ENCODE measurements around the gene RDH5. TPM values are rescaled to one million over a fixed set of nuclear protein-coding genes. Genes with fewer than 3 reads are reported as not detected.

The RDH5 gene
- total and polyA plus RNA-seq, 2 of the 4 experiments (the other 2 are of a cell fraction) = 7.3 to 18.8 TPM

DNA sequence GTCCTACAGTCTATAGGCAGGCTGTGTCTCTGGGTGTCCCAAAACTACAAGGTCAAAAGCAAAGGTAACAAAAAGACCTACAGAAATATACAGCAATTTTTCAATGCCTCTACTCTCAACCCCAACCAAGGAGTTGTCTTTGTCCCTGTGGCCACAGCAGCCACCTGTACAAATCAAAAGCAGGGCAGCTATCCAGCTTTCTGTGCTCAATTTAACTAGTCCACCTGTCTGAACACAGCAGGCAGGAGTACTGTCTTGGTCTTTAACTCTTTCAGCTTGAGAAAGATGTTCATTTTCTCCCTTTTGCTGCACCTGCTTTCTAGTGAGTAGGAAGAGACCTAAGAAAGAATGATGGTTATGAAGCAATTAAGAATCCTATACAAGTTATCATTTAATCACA is 42.5 kb downstream of the RDH5 start:
- Histone ChIP-seq H3K4ac (ENCODE audit: low read depth, low read length) (no peak overlapping the region), H3K18ac (ENCODE audit: low read depth, low read length) (no peak overlapping the region), H3K4me2 (ENCODE audit: low read depth, low read length) (no peak overlapping the region), H4K20me1 (ENCODE audit: insufficient read depth, low read length) (peaks cover 4% of the 10 kb centered on the region; the same call in 1 of the 2 replicates), H3K9ac (ENCODE audit: low read depth, low read length) (no peak overlapping the region), H3K79me1 (ENCODE audit: low read depth in 1 of 2, low read length in 2 of 2) (peaks cover 6 to 40% of the 10 kb centered on the region in 2 experiments), H2BK15ac (ENCODE audit: low read depth, low read length) (no peak overlapping the region), H3K27ac (ENCODE audit: insufficient read depth, low read length) (no peak overlapping the region), H3K23ac (ENCODE audit: low read depth, low read length) (no peak overlapping the region), H2AK5ac (ENCODE audit: low read depth, low read length) (no peak overlapping the region), H2AFZ (replicated peaks; ENCODE audit: low read length, poor library complexity) (no peak overlapping the region), H3K27me3 (ENCODE audit: control insufficient read depth, insufficient read depth, low read length) (no peaks in the 10 kb centered on the region), H2BK120ac (ENCODE audit: low read depth, low read length) (no peak overlapping the region), H4K5ac (ENCODE audit: low read depth, low read length) (no peak overlapping the region), H3K14ac (replicated peaks; ENCODE audit: low read depth, low read length) (no peak overlapping the region), H4K8ac (ENCODE audit: low read depth in 2 of 2, low read length in 2 of 2) (no peak overlapping the region), H2BK20ac (ENCODE audit: low read depth, low read length) (no peak overlapping the region), H4K91ac (ENCODE audit: insufficient read depth, low read depth, low read length) (no peak overlapping the region), H3K4me3 (ENCODE audit: insufficient read depth, low read depth, low read length) (no peak overlapping the region), H2BK5ac (ENCODE audit: low read depth, low read length, poor library complexity, severe bottlenecking) (no peak overlapping the region), H3K4me1 (ENCODE audit: control insufficient read depth, insufficient read depth, low read length) (peaks cover 2% of the 10 kb centered on the region; the same call in 1 of the 2 replicates), H3K36me3 (ENCODE audit: control insufficient read depth, insufficient read depth, low read length) (peaks cover 34% of the 10 kb centered on the region), H3K56ac (ENCODE audit: extremely low read depth, insufficient read depth, low read length) (no peak overlapping the region), H3K9me3 (ENCODE audit: control insufficient read depth, insufficient read depth, low read length) (no peaks in the 10 kb centered on the region), H3K9me1 (ENCODE audit: insufficient read depth, low read length) (peaks cover 4% of the 10 kb centered on the region), H2AK9ac (replicated peaks; ENCODE audit: low read depth, low read length, poor library complexity) (no peak overlapping the region)
- ChIA-PET CTCF (no interaction called here), POLR2A (ENCODE audit: unreplicated experiment) (no interaction called here)
- TF ChIP-seq RCOR1 (IDR thresholded peaks at IDR 0.05; ENCODE audit: insufficient replicate concordance, low read length) (no peak), SMC3 (IDR thresholded peaks at IDR 0.05; ENCODE audit: low read depth, low read length) (no peak), RFX5 (IDR thresholded peaks at IDR 0.05; ENCODE audit: low read depth, low read length) (no peak), POLR2A (IDR thresholded peaks at IDR 0.05; ENCODE audit: low read depth, low read length) (no peak)
- TF ChIP-seq, protein P1, sequence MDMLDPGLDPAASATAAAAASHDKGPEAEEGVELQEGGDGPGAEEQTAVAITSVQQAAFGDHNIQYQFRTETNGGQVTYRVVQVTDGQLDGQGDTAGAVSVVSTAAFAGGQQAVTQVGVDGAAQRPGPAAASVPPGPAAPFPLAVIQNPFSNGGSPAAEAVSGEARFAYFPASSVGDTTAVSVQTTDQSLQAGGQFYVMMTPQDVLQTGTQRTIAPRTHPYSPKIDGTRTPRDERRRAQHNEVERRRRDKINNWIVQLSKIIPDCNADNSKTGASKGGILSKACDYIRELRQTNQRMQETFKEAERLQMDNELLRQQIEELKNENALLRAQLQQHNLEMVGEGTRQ (IDR thresholded peaks at IDR 0.05; ENCODE audit: low read depth, low read length) = no peak
- DNase-seq (no peak), ATAC-seq (ENCODE audit: low read depth) (no peak)
- in situ Hi-C loops (cut with MboI; ENCODE audit: low sequenced_read_pairs) = no loop called here
- no TSS peak for BruUV-seq (replicated peaks)
- intact Hi-C loops (cut with micrococcal nuclease) = no loop called here
- dilution Hi-C loops (cut with HindIII; ENCODE audit: low sequenced_read_pairs, unreplicated experiment) = no loop called here
